IMR-90 (cell line): Measurements from ENCODE around the gene AZU1. TPM values are rescaled to one million over a fixed set of nuclear protein-coding genes. Genes with fewer than 3 reads are reported as not detected.

Source experiments
- ATAC-seq: fragments of 200-7000 bp; cut with Tn5 transposase; 2 replicates; pipeline ENCODE4 v1.9.1; 2020; ENCODE audit warnings: low read depth, mild to moderate bottlenecking, moderate library complexity
- BruUV-seq: library from RNA; stranded (reverse); fragments of 400-500 nt; replicated peaks from 2 replicates; lab custom pipeline; 2021; lab: Mats Ljungman, UMichigan
- CTCF ChIA-PET: fragments of 300-600 bp; formaldehyde crosslinking; extraction: SDS; loops from one replicate; lab custom pipeline; 2021; ENCODE audit warnings: antibody characterized with exemption; lab: Yijun Ruan, JAX
- POLR2A ChIA-PET: fragments of 300-600 bp; sonication (Branson Sonifier 250); formaldehyde crosslinking; loops from one replicate; lab custom pipeline; 2022; ENCODE audit warnings: antibody characterized with exemption; ENCODE audit not compliant: unreplicated experiment; lab: Charles Lee
- DNase-seq: peaks from one replicate; pipeline ENCODE4 v3.0.0; 2013
- H2AFZ ChIP-seq: replicated peaks from 2 replicates; pipeline ENCODE3; 2013; ENCODE audit warnings: low read length, mild to moderate bottlenecking; ENCODE audit not compliant: poor library complexity
- H2AK5ac ChIP-seq: 2 replicates; pipeline ENCODE4 v1.6.1; 2013; ENCODE audit warnings: low read depth, low read length, inconsistent platforms
- H2AK9ac ChIP-seq: replicated peaks from 2 replicates; pipeline ENCODE3; 2013; ENCODE audit warnings: mild to moderate bottlenecking, low read depth, low read length, moderate library complexity; ENCODE audit not compliant: poor library complexity
- H2BK120ac ChIP-seq: 2 replicates; pipeline ENCODE4 v1.6.1; 2013; ENCODE audit warnings: low read depth, low read length, inconsistent platforms
- H2BK15ac ChIP-seq: 3 replicates; pipeline ENCODE4 v1.6.1; 2013; ENCODE audit warnings: low read depth, low read length, inconsistent platforms
- H2BK20ac ChIP-seq: 2 replicates; pipeline ENCODE4 v1.6.1; 2013; ENCODE audit warnings: low read depth, mild to moderate bottlenecking, inconsistent platforms, low read length, moderate library complexity
- H2BK5ac ChIP-seq: 2 replicates; pipeline ENCODE4 v1.6.1; 2013; ENCODE audit warnings: mild to moderate bottlenecking, low read depth, low read length, inconsistent platforms; ENCODE audit not compliant: poor library complexity, severe bottlenecking
- H3K14ac ChIP-seq: replicated peaks from 2 replicates; pipeline ENCODE4 v1.6.1; 2013; ENCODE audit warnings: low read depth, low read length, inconsistent platforms
- H3K18ac ChIP-seq: 2 replicates; pipeline ENCODE4 v1.6.1; 2013; ENCODE audit warnings: low read depth, low read length, control low read depth
- H3K23ac ChIP-seq: 2 replicates; pipeline ENCODE4 v1.6.1; 2013; ENCODE audit warnings: low read depth, low read length, inconsistent platforms
- H3K27ac ChIP-seq: 2 replicates; pipeline ENCODE4 v1.5.1; 2013; ENCODE audit warnings: mild to moderate bottlenecking, control low read depth, low read length; ENCODE audit not compliant: insufficient read depth
- H3K27me3 ChIP-seq: 2 replicates; pipeline ENCODE4 v1.6.1; 2013; ENCODE audit warnings: low read length; ENCODE audit not compliant: control insufficient read depth, insufficient read depth
- H3K36me3 ChIP-seq: 2 replicates; pipeline ENCODE4 v1.6.1; 2013; ENCODE audit warnings: low read length, mixed read lengths; ENCODE audit not compliant: control insufficient read depth, insufficient read depth
- H3K4ac ChIP-seq: 2 replicates; pipeline ENCODE4 v1.6.1; 2013; ENCODE audit warnings: low read depth, low read length, inconsistent platforms
- H3K4me1 ChIP-seq: 2 replicates; pipeline ENCODE4 v1.6.1; 2013; ENCODE audit warnings: low read length, mixed read lengths; ENCODE audit not compliant: control insufficient read depth, insufficient read depth
- H3K4me2 ChIP-seq: 2 replicates; pipeline ENCODE4 v1.6.1; 2013; ENCODE audit warnings: low read depth, mild to moderate bottlenecking, control low read depth, low read length, moderate library complexity
- H3K4me3 ChIP-seq: 2 replicates; pipeline ENCODE4 v1.5.1; 2013; ENCODE audit warnings: low read depth, mild to moderate bottlenecking, control low read depth, low read length, moderate library complexity; ENCODE audit not compliant: insufficient read depth
- H3K56ac ChIP-seq: 2 replicates; pipeline ENCODE4 v1.6.1; 2013; ENCODE audit warnings: low read length, inconsistent platforms; ENCODE audit not compliant: insufficient read depth; ENCODE audit errors: extremely low read depth
- H3K79me1 ChIP-seq, 2 experiments: 2 replicates each; pipeline ENCODE4 v1.6.1; 2013; ENCODE audit warnings: low read length in 2 of 2, inconsistent platforms in 1 of 2, low read depth in 1 of 2
- H3K9ac ChIP-seq: 2 replicates; pipeline ENCODE4 v1.6.1; 2013; ENCODE audit warnings: low read depth, low read length, control low read depth
- H3K9me1 ChIP-seq: 2 replicates; pipeline ENCODE4 v1.6.1; 2013; ENCODE audit warnings: low read length, inconsistent platforms; ENCODE audit not compliant: insufficient read depth
- H3K9me3 ChIP-seq: 2 replicates; pipeline ENCODE4 v1.6.1; 2013; ENCODE audit warnings: low read length; ENCODE audit not compliant: control insufficient read depth, insufficient read depth
- H4K20me1 ChIP-seq: 2 replicates; pipeline ENCODE4 v1.6.1; 2013; ENCODE audit warnings: low read length, inconsistent platforms; ENCODE audit not compliant: insufficient read depth
- H4K5ac ChIP-seq: 2 replicates; pipeline ENCODE4 v1.6.1; 2013; ENCODE audit warnings: mild to moderate bottlenecking, low read depth, low read length, control low read depth
- H4K8ac ChIP-seq, 2 experiments: 2 replicates each; pipeline ENCODE4 v1.6.1; 2013; ENCODE audit warnings: low read depth in 2 of 2, low read length in 2 of 2, control low read depth in 1 of 2, inconsistent platforms in 1 of 2
- H4K91ac ChIP-seq: 2 replicates; pipeline ENCODE4 v1.6.1; 2013; ENCODE audit warnings: low read depth, low read length, inconsistent platforms; ENCODE audit not compliant: insufficient read depth
- CEBPB ChIP-seq: IDR thresholded peaks from 2 replicates; pipeline ENCODE4 v1.6.1; 2012; ENCODE audit warnings: low read depth, low read length, improper control_type of control experiment
- MAZ ChIP-seq: IDR thresholded peaks from 2 replicates; pipeline ENCODE4 v1.6.1; 2012; ENCODE audit warnings: low read depth, mild to moderate bottlenecking, low read length, improper control_type of control experiment, moderate library complexity, borderline replicate concordance
- RAD21 ChIP-seq: IDR thresholded peaks from 2 replicates; pipeline ENCODE4 v1.6.1; 2012; ENCODE audit warnings: low read length, improper control_type of control experiment
- WGBS, 2 experiments: methylation state at CpG; one replicate each; pipeline versions ENCODE4 v1.1.5 to v1.1.7; 2013; ENCODE audit warnings: missing lambda C conversion rate in 2 of 2; ENCODE audit not compliant: insufficient read length in 1 of 2; ENCODE audit errors: extremely low coverage in 2 of 2; 5-methylcytosine and 5-hydroxymethylcytosine counted together
- dilution Hi-C: fragments of 300-500 bp; cut with HindIII; formaldehyde crosslinking; loops from one replicate; pipeline ENCODE4 v1.14.3; 2018; ENCODE audit warnings: low sequenced_read_pairs; ENCODE audit not compliant: unreplicated experiment
- in situ Hi-C: fragments of 300-500 bp; cut with MboI; formaldehyde crosslinking; loops from 3 replicates; pipeline ENCODE4 v1.14.3; 2019; ENCODE audit warnings: low sequenced_read_pairs, inconsistent platforms, mixed read lengths
- intact Hi-C: fragments of 100-400 bp; cut with micrococcal nuclease; formaldehyde crosslinking; loops from 2 replicates; pipeline ENCODE4 v1.10.0; 2022
- polyA plus RNA-seq, 3 experiments: library from polyadenylated mRNA; depleted of rRNA; stranded (reverse); fragments of >200 nt; gene quantifications; 2 replicates each; pipeline ENCODE4 v1.2.3, GENCODE V29; 2012; ENCODE audit warnings: low replicate concordance in 1 of 3
- total RNA-seq: library from RNA; depleted of rRNA; stranded (reverse); fragments of >200 nt; gene quantifications from 2 replicates; pipeline ENCODE4 v1.2.3, GENCODE V29; 2012

The AZU1 gene
- total and polyA plus RNA-seq, 2 of the 4 experiments (the other 2 are of a cell fraction) = 0.12 TPM; not detected in 1

DNA sequence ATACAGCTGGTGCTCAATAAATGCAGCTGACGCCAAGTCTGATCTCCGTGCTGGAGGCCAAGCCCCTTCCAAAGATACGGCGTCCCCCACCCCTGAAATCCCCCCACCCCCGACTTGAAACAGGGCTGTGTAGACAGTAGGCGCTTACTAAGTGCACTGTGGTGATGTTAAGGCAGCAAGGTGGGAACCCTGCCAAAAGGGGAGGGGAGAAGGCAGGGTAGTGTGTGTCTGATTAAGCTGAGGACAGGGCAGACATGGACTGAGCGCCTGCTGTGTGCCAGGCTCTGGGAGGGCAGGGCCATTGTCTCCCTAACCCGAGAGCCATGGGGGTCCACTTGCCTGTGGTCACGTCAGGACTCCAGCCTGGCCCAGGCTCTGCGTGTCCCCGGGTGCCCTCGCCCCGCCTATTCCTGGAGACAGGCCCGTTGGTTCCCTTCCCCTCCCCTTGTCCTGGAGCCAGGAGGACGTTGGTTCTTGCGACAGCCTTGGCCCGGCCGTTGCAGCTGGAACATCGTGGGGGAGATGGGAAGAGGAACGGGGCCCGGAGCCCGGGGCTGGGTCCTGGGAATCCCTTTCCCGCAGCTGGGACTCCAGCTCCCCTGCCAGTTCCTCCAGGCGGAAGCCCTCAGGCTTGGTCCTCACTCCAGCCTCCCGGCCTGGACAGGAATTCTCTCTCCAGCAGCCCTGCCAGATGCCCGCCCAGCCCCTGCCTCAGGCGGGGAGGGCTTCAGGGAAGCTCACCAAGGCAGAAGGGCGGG, 22.8 kb downstream of the AZU1 start:
- H3K4ac ChIP-seq = peak overlapping the region; percentile 84
- peak overlapping the region; percentile 32 for H3K9ac ChIP-seq
- ChIA-PET POLR2A (no interaction called here), CTCF (no interaction called here)
- H3K9me1 ChIP-seq = no peaks in the 10 kb centered on the region
- WGBS, 2 experiments = 0% methylated on average over 1 of the region's 28 CpGs; no CpG with 5 or more reads in 1 of the 2 experiments
- peak overlapping the region; percentile 89 for H2AFZ ChIP-seq
- H4K91ac ChIP-seq = peak overlapping the region; percentile 90
- DNase-seq = peak; percentile 81
- H2BK5ac ChIP-seq = peak overlapping the region; percentile 70
- peak overlapping the region; percentile 59 for H2BK120ac ChIP-seq
- peak overlapping the region; percentile 47 for H3K56ac ChIP-seq
- H3K27ac ChIP-seq = peak overlapping the region; percentile 90
- no peaks in the 10 kb centered on the region for H4K20me1 ChIP-seq
- dilution Hi-C loops = no loop called here
- peak overlapping the region; percentile 95 for H2AK9ac ChIP-seq
- H3K27me3 ChIP-seq = peaks cover 4% of the 10 kb centered on the region; the same call in 1 of the 2 replicates
- in situ Hi-C loops = no loop called here
- H3K18ac ChIP-seq = peak overlapping the region; percentile 56
- peaks cover 6% of the 10 kb centered on the region for H3K4me1 ChIP-seq
- no peaks in the 10 kb centered on the region for H3K79me1 ChIP-seq
- BruUV-seq = no TSS peak
- H4K8ac ChIP-seq = peak overlapping the region; percentile 54 to 94; a peak in 3 of 4 replicates
- H3K14ac ChIP-seq = peak overlapping the region; percentile 13; the same call in 1 of the 2 replicates
- H4K5ac ChIP-seq = peak overlapping the region; percentile 68
- H2AK5ac ChIP-seq = peak overlapping the region; percentile 88
- peak overlapping the region; percentile 23; the same call in 1 of the 2 replicates for H3K4me2 ChIP-seq
- TF ChIP-seq MAZ (peak; percentile 54; the same call in 1 of the 2 replicates), RAD21 (no peak), CEBPB (peak; percentile 89)
- H3K4me3 ChIP-seq = no peak overlapping the region
- intact Hi-C loops = loop anchor here (1.0 kb wide), 1 partner anchor 35 kb away; no protein-coding TSS in a partner anchor
- H3K9me3 ChIP-seq = no peaks in the 10 kb centered on the region
- peak overlapping the region; percentile 97; the same call in 2 of the 3 replicates for H2BK15ac ChIP-seq
- H3K36me3 ChIP-seq = no peaks in the 10 kb centered on the region
- peak overlapping the region; percentile 84; the same call in 1 of the 2 replicates for H3K23ac ChIP-seq
- peak overlapping the region; percentile 52; the same call in 1 of the 2 replicates for H2BK20ac ChIP-seq
- peak; percentile 88 for ATAC-seq
